ENCODE data around the gene ZMYND8. TPM values are rescaled to one million over a fixed set of nuclear protein-coding genes. Genes with fewer than 3 reads are reported as not detected.
A peak's percentile ranks its signal among the peaks of the same experiment; 100 is the strongest.
"Not testable (repeated sequence)": the region's sequence is repeated elsewhere in the genome, so short reads cannot be mapped to it uniquely, and the experiment has no call there.

The ZMYND8 gene
- total RNA-seq, 1 experiment from 2014 or later = 107 TPM

GRCh38 chr20:47397652-47398301, 41.3 kb upstream of the ZMYND8 start:
- Histone ChIP-seq H3K27ac (no peak overlapping the region), H3K9me2 (ENCODE audit: insufficient read depth) (no peaks in the 10 kb centered on the region), H3K4me3 (no peak overlapping the region), H3K27me3 (ENCODE audit: insufficient read depth, low read depth) (no peaks in the 10 kb centered on the region), H2AFZ (no peak overlapping the region), H3K36me3 (ENCODE audit: low read depth) (no peaks in the 10 kb centered on the region), H3K4me1 (replicated peaks; ENCODE audit: insufficient read depth) (peaks cover 25% of the 10 kb centered on the region), H3K79me2 (ENCODE audit: low read depth) (no peaks in the 10 kb centered on the region), H3K9me3 (ENCODE audit: insufficient read depth, low read depth) (no peaks in the 10 kb centered on the region), H3F3A (ENCODE audit: insufficient read depth, low read depth) (peaks cover 17% of the 10 kb centered on the region), H4K20me1 (ENCODE audit: insufficient read depth) (no peaks in the 10 kb centered on the region), H3K4me2 (no peak overlapping the region)
- ChIA-PET CTCF (no interaction called here), POLR2A (ENCODE audit: unreplicated experiment) (interaction anchor here (0.6 kb wide), 1 partner anchor 12 kb away, joined by 4 read pairs; no protein-coding TSS in a partner anchor)
- intact Hi-C loops (cut with micrococcal nuclease; ENCODE audit: unreplicated experiment) = no loop called here
- no peak for DNase-seq
- BruUV-seq (replicated peaks) = no TSS peak
- TF ChIP-seq EZH2 (IDR thresholded peaks at IDR 0.05; ENCODE audit: low read depth) (no peak), CTCF (conservative IDR thresholded peaks at IDR 0.05) (no peak)

DNA sequence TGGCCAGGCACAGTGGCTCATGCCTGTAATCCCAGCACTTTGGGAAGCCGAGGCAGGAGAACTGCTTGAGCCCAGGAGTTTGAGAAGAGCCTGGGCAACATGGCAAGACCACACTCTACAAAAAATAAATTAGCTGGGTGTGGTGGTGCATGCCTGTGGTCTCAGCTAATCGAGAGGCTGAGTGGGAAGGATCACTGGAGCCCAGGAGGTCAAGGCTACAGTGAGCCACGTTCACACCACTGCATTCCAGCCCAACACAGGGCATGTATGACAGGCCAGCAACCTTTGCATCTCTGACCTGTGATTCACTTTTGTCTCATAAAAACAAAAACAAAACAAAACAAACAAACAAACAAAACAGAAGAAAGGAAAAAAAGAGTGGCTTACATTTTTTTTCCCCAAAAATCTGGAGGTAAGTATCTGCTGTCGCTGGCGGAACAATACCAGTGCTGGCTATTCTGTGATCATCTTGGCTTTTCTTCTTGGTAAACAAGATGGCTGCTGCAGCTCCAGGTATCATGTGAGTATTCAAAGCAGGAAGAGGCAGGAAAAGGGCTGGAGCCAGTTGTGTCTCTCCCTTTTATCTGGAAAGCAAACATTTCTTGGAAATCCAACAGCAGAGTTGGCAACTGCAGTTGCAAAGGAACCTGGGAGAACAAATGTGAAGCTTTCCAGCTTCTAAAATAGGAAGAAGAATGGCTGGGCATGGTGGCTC, 40.4 kb upstream of the ZMYND8 start:
- ChIA-PET CTCF (interaction anchor here (0.7 kb wide), 1 partner anchor 13 kb away, joined by 3 read pairs; no protein-coding TSS in a partner anchor), POLR2A (ENCODE audit: unreplicated experiment) (interaction anchor here (0.6 kb wide), 1 partner anchor 13 kb away, joined by 4 read pairs; no protein-coding TSS in a partner anchor)
- no peak overlapping the region for H3K4me2 ChIP-seq
- H3K4me3 ChIP-seq = no peak overlapping the region
- H3K27ac ChIP-seq = no peak overlapping the region
- no peaks in the 10 kb centered on the region for H3K9me3 ChIP-seq (ENCODE audit: insufficient read depth, low read depth)
- no peak overlapping the region for H2AFZ ChIP-seq
- TF ChIP-seq EZH2 (IDR thresholded peaks at IDR 0.05; ENCODE audit: low read depth) = no peak
- no peak for TF ChIP-seq CTCF (conservative IDR thresholded peaks at IDR 0.05)
- H3K36me3 ChIP-seq (ENCODE audit: low read depth) = no peaks in the 10 kb centered on the region
- no peaks in the 10 kb centered on the region for H3K79me2 ChIP-seq (ENCODE audit: low read depth)
- DNase-seq = no peak
- H3K27me3 ChIP-seq (ENCODE audit: insufficient read depth, low read depth) = no peaks in the 10 kb centered on the region
- intact Hi-C loops (cut with micrococcal nuclease; ENCODE audit: unreplicated experiment) = no loop called here
- peaks cover 24% of the 10 kb centered on the region for H3F3A ChIP-seq (ENCODE audit: insufficient read depth, low read depth)
- no TSS peak for BruUV-seq (replicated peaks)
- peaks cover 31% of the 10 kb centered on the region for H3K4me1 ChIP-seq (replicated peaks; ENCODE audit: insufficient read depth)
- H3K9me2 ChIP-seq (ENCODE audit: insufficient read depth) = no peaks in the 10 kb centered on the region
- no peaks in the 10 kb centered on the region for H4K20me1 ChIP-seq (ENCODE audit: insufficient read depth)

DNA sequence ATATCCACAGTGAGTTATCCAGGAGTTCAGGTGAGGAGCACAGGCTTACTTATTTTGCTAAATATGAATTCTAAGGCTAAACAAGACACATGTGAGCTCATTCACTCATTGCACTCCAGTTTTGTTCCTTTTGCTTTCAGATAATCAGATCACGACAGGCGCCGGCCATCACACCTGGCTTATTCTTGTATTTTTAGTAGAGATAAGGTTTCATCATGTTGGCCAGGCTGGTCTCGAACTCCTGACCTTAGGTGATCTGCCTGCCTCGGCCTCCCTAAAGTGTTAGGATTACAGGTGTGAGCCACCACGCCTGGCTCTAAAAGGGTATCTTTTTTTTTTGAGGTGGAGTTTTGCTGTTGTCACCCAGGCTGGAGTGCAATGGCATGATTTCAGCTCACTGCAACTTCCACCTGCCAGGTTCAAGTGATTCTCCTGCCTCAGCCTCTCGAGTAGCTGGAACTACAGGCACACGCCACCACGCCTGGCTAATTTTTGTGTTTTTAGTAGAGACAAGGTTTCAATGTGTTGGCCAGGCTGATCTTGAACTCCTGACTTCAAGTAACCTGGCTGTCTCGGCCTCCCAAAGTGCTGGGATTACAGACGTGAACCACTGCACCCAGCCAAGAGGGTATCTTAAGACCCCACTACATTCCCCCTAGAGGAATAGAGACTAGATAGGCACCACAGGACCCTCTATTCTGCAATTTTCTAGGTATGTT, 37.5 kb upstream of the ZMYND8 start:
- H3K27me3 ChIP-seq (ENCODE audit: insufficient read depth, low read depth); CTCF ChIA-PET; DNase-seq; H3K9me3 ChIP-seq (ENCODE audit: insufficient read depth, low read depth); H3K9me2 ChIP-seq (ENCODE audit: insufficient read depth); H3K79me2 ChIP-seq (ENCODE audit: low read depth); H4K20me1 ChIP-seq (ENCODE audit: insufficient read depth); H3K36me3 ChIP-seq (ENCODE audit: low read depth); H2AFZ ChIP-seq; intact Hi-C loops (cut with micrococcal nuclease; ENCODE audit: unreplicated experiment); BruUV-seq (replicated peaks); H3K4me3 ChIP-seq; POLR2A ChIA-PET (ENCODE audit: unreplicated experiment): not testable (repeated sequence)
- Histone ChIP-seq H3F3A (ENCODE audit: insufficient read depth, low read depth) (peaks cover 50% of the 10 kb centered on the region), H3K27ac (peak overlapping the region; percentile 99), H3K4me1 (replicated peaks; ENCODE audit: insufficient read depth) (peaks cover 56% of the 10 kb centered on the region), H3K4me2 (peak overlapping the region; percentile 74)
